HG03520 (cell line): ENCODE measurements around the gene TRIM67.
"Not testable (repeated sequence)": the region's sequence is repeated elsewhere in the genome, so short reads cannot be mapped to it uniquely, and the experiment has no call there.

Source experiments
- ATAC-seq: cut with Tn5 transposase; IDR thresholded peaks from one replicate; pipeline ENCODE4 v1.9.1; 2021; ENCODE audit warnings: mild to moderate bottlenecking, moderate library complexity; ENCODE audit not compliant: unreplicated experiment

Gene TRIM67

GRCh38 chr1:231201979-231202633, 40.2 kb downstream of the TRIM67 start:
- no peak for ATAC-seq

DNA sequence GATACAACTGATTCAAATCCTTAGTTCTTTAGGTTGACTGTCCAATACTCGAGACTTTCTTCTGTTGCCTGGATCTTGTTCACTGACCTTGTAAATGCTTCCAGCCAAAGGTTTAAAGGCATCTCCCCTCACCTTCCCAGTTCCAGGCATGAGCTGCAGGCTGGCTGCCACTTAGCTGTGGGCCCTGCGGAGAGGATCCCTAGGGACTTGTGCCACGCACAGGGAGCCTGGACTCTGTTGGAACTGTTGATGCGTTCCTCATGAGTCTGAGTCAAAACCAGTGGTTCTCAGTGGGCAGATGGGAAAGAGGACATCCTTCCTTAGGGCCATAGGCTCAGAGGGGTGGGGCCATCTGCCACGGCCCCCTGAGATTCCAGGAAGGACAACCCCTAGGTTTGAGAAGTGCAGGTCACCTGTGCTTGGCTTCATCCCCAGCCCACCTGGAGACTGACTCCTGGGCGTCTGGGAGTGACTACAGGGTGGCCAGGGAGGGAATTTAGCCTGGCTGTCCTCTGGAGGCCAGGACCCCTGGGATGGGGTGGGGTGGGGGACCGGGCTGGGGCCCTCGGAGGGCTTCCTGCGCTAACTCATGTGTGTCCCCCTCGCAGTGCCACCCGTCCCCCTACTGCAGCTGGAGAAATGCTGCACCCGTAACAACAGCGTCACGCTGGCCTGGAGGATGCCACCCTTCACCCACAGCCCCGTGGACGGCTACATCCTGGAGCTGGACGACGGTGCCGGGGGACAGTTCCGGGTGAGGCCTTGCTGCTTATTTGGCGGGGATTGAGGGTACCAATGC, 41.6 kb downstream of the TRIM67 start:
- no peak for ATAC-seq

- ATAC-seq = no peak
Measured at GRCh38 chr1:231206856-231207255, 45.0 kb downstream of the TRIM67 start.

DNA sequence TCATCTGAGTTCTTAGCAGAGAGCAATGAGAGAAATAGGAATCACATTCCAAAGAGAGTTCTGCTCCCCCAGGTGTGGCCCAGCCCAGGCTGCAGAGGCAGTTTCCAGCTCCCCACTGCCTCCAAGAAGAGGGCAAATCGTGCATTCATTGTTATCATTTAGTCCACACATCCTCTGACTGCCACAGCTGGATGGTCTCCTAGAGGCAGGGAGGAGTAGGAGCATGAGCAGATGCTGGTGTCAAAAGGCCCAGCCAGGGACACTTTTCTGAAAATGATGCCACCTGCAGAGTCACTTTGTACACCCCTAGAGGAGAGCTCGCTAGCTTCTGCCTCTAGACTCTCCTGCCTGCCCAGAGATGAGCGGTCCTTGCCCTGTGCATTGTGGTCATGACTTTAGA, 45.6 kb downstream of the TRIM67 start:
- ATAC-seq = no peak

GRCh38 chr1:231208980-231209379, 47.1 kb downstream of the TRIM67 start:
- ATAC-seq = no peak

GRCh38 chr1:231209531-231209930, 47.7 kb downstream of the TRIM67 start:
- ATAC-seq = no peak

- no peak for ATAC-seq
Measured at GRCh38 chr1:231210126-231210525, 48.3 kb downstream of the TRIM67 start.

GRCh38 chr1:231211005-231211857, 49.4 kb downstream of the TRIM67 start:
- peak; percentile 87 for ATAC-seq

- not testable (repeated sequence) for ATAC-seq
Measured at GRCh38 chr1:231212301-231212700, 50.4 kb downstream of the TRIM67 start.

DNA sequence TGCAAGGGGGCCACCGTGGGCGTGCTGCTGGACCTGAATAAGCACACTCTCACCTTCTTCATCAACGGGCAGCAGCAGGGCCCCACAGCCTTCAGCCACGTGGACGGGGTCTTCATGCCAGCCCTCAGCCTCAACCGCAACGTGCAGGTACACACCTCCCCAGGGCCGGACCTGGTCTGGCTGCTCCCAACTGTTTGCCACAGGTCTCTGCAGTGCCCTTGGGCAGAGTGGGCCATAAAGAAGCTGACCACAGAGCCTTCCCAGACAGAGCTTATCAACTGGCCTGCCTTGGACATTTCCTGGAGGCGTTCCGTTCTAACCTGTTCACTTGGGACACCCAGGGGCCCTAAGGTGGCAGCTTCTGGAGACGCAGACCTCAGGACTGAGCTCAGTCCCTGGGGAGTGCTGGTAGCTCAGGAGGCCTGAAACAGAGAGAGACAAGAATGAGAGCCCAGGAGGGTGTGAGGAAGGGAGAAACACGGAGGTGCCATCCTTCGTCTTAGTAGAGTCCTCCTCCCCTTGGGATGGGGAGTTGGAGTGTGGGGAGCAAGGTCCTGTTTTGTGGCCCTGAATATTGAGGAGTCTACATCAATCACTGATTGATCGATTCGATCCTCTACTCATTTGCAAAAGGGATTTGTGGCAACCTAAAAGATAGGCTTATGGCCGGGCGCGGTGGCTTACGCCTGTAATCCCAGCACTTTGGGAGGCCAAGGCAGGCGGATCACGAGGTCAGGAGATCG, 52.1 kb downstream of the TRIM67 start:
- ATAC-seq = no peak

DNA sequence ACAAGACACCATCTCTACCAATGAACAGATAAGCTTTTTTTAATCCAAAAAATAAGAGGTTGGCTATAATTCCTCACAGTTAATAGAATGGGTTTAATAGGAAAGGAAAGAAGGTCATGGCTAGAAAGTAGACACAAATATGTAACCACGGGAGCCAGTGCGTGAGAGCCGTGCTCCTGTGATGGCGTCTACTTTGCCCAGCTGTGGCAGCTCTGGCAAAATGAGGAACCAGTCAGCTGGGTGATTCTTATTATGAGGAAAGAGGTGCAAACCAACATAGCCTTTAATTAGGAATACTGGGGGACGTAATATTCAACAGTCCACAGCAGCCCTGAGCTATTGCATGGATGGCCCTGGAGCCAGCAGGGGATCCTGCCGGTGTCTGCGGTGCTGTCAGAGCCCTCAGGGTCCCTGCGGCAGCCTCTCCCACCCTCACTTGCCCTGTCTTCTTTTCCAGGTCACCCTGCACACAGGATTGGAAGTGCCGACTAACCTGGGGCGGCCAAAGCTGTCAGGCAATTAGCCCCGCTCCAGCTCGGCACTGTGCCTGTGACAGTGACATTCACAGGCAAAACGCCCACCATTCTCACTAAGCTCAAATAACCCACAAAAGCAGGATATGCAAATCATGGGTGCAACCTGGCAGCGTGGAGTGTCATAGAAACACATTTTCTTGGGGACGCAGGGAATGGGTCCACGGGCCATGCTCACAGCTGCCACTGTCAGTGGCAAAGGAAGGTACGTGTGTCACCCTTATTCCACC, 53.2 kb downstream of the TRIM67 start:
- ATAC-seq = no peak

GRCh38 chr1:231215681-231216385, 54.0 kb downstream of the TRIM67 start:
- ATAC-seq = no peak

- ATAC-seq = no peak
Measured at GRCh38 chr1:231216498-231216897, 54.6 kb downstream of the TRIM67 start.

DNA sequence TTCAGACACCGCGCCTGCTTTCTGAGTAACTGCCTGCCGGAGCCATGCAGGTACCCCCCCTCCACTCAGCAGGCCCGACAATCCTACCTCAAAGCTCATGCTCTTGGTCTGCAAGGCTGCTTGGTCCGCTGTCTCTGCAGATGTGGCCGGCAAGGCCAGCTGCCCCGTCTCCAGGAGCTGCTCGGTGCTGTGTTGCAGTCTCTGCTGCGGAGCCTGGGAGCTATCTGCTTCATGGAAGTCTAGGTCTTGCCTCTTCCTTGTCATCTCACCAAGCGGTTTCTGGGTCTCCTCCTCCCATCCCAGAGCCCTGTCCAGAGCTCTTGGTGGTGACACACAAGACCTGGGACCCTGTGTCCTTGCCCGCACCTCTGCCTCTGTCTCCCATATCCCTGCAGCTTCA, 55.2 kb downstream of the TRIM67 start:
- ATAC-seq = no peak

- no peak for ATAC-seq
Measured at GRCh38 chr1:231218078-231218477, 56.2 kb downstream of the TRIM67 start.

DNA sequence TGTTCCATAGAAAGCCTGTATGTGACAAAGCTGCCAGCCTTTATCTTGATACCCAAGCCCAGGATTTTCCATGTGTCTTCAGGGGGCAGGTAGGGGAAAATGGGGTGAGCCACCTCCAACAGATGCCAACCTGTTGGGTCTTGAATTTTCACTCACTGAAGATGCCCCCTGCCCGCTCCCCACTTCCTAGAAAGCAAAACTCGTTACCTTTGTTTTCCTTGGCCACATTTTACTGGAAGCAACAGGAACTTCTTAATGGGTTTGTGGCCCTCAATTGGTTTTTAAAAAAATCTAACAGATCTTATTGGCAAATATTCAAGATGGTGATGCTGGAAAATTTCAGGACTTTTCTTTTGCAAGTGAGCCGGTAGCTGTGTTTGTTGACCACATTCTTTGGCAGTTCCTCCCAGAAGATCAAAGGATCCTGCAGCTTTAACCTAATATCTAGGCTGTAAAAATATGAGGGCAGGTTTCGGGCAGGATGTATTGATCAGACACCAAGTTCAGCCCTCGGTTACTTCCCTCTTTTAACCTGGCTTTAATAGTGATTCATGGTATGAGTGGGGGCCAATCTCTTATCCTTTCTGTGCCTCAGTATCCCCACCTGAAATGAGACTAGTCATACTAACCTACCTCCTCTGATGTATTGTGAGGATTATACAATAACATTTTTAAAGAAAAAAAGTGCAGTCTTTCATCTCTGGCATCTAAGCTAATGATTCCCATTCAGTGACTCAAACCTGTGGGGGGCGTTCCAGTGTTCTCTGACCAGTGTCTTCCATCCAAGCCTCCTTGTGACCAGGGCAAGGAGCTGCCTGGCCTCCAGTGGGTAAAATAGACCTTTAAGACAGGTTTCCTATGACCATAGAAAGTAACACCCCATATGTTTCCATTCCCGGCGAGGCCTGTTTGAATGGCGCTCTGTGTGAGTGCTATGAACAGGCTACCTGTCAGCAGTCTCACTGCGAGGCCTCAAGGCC, 57.9 kb downstream of the TRIM67 start:
- ATAC-seq = no peak

GRCh38 chr1:231220801-231221200, 58.9 kb downstream of the TRIM67 start:
- ATAC-seq = no peak

DNA sequence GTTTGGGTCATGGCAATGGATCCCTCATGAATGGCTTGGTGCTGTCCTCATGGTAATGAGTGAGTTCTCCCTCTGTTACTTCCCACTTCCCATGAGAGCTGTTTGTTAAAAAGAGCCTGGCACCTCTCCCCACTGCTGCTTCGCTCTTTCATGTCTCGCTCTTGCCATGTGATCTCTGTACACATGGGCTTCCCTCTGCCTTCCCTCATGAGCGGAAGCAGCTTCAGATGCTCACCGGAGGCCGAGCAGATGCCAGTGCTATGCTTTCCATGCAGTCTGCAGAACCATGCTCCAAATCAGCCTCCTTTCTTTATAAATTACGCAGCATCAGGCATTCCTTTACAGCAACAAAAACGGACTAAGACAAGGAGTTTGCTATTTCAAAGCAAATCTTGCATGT, 64.3 kb downstream of the TRIM67 start:
- no peak for ATAC-seq
